Erythroblast (primary cell): Measurements from ENCODE around the gene HSD17B14.
"Not testable (repeated sequence)": the region's sequence is repeated elsewhere in the genome, so short reads cannot be mapped to it uniquely, and the experiment has no call there.

Source experiments
- DNase-seq, 2 experiments: peaks; one replicate each; lab custom pipeline; 2025; lab: John Stamatoyannopoulos, UW
- GATA1 ChIP-seq: IDR thresholded peaks from 2 replicates; pipeline ENCODE4 v1.6.1; 2011; ENCODE audit warnings: low read depth, mild to moderate bottlenecking, control low read depth, low read length, moderate library complexity
- POLR2A ChIP-seq: IDR thresholded peaks from 2 replicates; pipeline ENCODE4 v1.6.1; 2011; ENCODE audit warnings: mild to moderate bottlenecking, low read length

HSD17B14 gene

DNA sequence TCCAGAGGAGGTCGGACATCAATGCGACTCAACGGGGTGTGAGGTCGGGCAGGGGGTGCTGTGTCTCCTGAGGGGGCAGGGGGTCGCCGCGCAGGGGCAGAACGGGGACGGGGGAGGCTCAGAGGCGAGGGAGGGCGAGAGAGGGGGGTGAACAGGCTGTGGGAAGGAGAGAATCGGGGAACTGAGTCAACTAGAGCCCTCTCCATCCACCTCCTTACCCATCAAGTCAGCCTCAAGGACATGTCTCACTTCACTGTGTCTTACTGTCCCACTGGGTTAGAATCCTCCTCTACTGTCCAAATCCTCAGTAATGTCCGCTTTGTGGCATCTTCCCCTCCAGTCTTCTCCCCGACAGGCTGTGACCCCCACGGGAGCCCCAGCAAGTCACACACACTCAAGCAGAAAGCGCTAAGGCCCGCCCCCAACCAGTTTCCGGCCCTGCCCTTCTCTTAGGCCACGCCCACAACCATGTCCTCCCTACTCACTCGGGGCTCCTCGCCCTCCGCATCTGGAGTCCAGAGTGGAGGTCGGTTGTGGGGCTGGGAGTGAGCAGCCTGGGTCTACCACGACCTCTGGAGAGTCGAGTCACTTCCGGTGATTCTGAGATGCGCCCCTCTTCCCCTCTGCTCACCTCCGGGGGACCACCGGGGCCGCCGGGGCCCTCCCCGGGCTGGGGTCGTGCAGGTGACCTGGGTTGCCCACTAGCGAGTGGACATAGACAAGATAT, 22.9 kb upstream of the HSD17B14 start:
- TF ChIP-seq GATA1 (no peak), POLR2A (peak; percentile 48)
- peak; percentile 80 to 83 for DNase-seq

- no peak for DNase-seq
- TF ChIP-seq POLR2A: no peak
- no peak for TF ChIP-seq GATA1
These were observed 20.6 kb upstream of the HSD17B14 start for GRCh38 chr19:48856921-48857320.

DNA sequence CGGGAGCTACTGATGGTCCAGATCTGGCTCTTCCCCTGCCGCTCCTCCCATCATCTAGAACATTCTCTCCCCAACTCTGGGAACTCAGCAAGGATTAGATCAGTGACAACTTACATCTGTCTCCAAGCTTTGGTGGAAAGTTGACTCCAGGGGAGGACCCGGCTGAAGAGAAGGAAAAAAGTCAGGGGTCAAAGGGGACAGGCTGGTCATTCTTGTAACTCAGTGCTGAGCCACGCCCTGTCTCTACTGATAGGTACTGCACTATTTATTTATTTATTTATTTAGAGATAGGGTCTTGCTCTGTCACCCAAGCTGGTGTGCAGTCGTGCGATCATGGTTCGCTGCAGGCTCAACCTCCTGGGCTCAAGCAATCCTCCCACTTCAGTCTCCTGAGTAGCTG, 17.8 kb upstream of the HSD17B14 start:
- no peak for DNase-seq
- TF ChIP-seq POLR2A: no peak
- no peak for TF ChIP-seq GATA1

DNA sequence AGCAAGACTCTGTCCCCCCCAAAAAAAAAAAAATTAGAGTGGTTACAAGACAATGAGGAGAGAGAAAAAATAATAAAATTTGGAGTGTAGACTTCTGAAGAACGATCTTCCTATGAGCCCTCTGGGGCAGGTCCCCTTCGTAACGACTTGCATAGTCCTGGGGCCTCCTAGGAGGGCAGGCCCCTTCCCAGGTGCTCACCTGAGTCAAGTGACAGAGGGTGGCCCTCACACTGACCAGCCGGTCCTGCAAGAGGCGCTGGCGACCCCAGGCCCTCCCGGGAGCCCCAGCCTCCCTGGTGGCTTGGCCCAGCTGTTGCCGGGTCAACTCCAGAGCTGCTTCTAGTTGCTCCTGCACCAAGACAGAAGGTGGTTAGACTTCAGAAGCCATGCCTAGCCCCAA, 17.2 kb upstream of the HSD17B14 start:
- no peak for TF ChIP-seq GATA1
- no peak for TF ChIP-seq POLR2A
- no peak for DNase-seq

DNA sequence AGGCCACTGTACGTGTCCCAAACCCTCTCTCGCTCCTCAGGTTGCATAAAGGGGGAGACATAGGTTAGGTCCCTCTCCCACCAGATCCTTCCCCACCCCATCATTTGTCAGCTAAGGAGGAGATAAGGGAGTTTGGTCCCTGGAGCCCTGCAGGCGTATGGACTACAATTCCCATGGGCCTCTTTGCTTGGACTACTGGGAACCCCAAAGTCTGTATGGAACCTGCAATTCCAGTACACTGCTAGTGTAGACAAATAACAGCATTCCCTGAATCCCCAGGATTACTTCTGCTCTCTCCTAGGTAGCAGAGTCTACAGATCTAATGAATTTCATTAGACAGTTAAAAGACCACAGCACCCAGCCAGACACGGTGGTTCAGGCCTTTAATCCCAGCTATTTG, 16.0 kb upstream of the HSD17B14 start:
- DNase-seq: no peak
- TF ChIP-seq GATA1: no peak
- TF ChIP-seq POLR2A: no peak

DNA sequence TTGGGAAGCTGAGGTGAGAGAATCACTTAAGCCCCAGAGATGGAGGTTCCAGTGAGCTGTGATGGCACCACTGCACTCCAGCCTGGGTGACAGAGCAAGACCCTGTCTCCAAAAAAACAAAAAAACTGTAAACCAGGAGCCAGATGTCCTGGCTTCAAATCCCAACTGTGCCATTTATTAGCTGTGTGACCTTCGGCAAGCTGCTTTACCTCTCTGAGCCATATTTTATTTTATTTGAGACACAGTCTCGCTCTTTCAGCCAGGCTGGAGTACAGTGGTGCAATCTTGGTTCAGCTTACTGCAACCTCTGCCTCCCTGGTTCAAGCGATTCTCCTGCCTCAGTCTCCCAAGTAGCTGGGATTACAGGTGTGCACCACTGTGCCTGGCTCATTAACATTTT, 10.4 kb upstream of the HSD17B14 start:
- DNase-seq: not testable (repeated sequence)

DNA sequence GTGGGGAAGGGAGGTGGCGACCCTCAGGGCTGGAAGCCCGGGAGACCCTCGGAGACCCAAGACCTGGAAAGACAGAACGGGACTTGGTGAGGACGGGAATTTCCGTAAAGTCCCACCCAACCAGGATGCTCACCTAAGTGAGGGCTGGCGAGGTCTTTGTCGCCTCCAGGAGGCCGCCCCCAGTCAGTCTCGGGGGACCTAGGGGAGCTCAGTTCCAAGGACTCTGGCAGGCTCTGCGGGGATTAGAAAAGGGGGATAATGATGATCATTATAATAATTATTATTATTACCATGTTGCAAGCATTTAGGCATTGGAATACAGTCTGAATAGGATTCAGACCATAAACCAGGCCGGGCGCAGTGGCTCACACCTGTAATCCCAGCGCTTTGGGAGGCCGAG, 9.1 kb upstream of the HSD17B14 start:
- TF ChIP-seq POLR2A: no peak
- no peak for TF ChIP-seq GATA1
- DNase-seq: no peak

GRCh38 chr19:48844472-48844871, 8.2 kb upstream of the HSD17B14 start:
- DNase-seq: no peak
- TF ChIP-seq POLR2A (no peak), GATA1 (no peak)

DNA sequence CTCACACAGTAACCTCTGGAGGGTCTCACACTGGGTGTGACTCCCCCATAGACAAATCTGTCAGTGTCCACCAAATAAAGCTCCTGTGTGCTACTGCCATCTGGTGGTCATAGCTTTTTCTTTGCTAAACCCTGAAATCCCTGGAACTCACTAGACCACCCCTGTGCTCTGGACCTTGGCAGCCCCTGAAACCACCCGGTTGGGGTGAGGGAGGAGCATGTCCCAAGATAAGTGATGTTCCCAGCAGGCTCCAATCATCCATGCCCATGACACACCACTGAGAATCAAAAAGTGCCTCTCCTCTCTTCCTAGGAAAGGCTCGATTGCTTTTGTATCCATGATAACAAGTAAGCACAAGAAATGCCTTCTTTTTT, 6.5 kb upstream of the HSD17B14 start:
- peak in 1 of 2 experiments; percentile 84 for DNase-seq
- TF ChIP-seq POLR2A (no peak), GATA1 (no peak)

GRCh38 chr19:48841571-48841970, 5.3 kb upstream of the HSD17B14 start:
- no peak for DNase-seq
- TF ChIP-seq GATA1 (no peak), POLR2A (no peak)

DNA sequence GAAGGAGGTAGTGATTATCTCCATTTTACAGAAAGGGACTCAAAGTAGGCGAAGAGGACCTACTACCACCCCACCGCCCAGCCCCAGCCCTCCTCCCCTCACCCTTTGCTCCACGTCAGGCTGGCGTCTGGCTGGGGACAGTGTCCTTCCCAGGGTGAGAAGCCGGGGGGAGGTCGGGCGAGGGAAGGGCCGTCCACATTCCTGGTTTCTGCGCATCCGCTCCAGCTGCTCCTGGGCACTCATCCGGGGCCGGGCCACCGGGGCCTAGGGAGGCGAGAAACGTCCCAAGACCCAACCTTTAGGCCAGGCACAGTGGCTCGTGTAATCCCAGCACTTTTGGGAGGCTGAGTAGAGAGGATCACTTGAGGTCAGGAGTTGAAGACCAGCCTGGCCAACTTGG, 4.8 kb upstream of the HSD17B14 start:
- TF ChIP-seq POLR2A (no peak), GATA1 (no peak)
- no peak for DNase-seq

DNA sequence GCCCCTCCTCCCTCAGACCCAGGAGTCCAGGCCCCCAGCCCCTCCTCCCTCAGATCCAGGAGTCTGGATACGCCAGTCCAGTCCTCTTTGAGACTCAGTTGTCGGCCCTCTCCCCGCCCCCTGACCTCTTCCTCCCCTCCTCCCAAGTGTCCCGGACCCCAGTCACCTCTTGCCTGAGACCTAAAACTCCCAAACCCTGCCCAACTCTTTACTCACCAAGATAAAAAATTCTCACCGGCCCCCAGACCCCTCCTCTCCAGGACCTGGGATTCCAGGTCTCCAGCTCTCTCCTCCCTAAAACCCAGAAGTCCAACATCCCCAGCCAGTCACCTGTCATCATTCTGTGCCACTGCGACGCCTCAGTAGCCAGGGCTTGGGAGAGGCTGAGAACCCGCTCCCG, 1.4 kb upstream of the HSD17B14 start:
- TF ChIP-seq GATA1: no peak
- no peak for DNase-seq

GRCh38 chr19:48837051-48837524, 797 bp upstream of the HSD17B14 start:
- TF ChIP-seq POLR2A (peak; percentile 34), GATA1 (no peak)
- DNase-seq: peak; percentile 90

DNA sequence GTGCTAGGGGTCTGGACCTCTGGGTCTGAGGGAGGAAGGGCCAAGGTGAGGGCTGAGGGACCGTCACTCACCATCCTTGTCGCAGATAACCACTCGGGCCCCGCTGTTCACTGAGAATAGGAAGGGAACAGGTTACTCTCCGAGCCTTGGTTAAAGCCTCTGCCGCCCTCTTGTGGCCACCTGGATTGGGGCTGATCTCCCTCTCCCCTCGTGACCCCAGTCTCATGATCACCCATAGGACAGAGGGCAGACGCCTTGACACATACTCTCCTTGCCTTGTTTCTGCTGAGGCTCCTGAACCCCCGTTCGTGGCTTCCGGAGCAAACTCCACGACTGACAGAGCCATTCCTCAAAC, 580 bp downstream of the HSD17B14 start:
- TF ChIP-seq POLR2A (peak; percentile 71), GATA1 (no peak)
- DNase-seq: peak; percentile 92 to 95

GRCh38 chr19:48833977-48834376, 2.3 kb downstream of the HSD17B14 start:
- TF ChIP-seq POLR2A (no peak), GATA1 (no peak)
- DNase-seq: no peak
